Measurements from ENCODE around the gene DEFB131B. TPM values are rescaled to one million over a fixed set of nuclear protein-coding genes. Genes with fewer than 3 reads are reported as not detected.
"Not testable (repeated sequence)": the region's sequence is repeated elsewhere in the genome, so short reads cannot be mapped to it uniquely, and the experiment has no call there.

The DEFB131B gene, protein sequence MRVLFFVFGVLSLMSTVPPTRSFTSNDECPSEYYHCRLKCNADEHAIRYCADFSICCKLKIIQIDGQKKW
- not detected for total RNA-seq
- long read RNA-seq, result 0 reads

DNA sequence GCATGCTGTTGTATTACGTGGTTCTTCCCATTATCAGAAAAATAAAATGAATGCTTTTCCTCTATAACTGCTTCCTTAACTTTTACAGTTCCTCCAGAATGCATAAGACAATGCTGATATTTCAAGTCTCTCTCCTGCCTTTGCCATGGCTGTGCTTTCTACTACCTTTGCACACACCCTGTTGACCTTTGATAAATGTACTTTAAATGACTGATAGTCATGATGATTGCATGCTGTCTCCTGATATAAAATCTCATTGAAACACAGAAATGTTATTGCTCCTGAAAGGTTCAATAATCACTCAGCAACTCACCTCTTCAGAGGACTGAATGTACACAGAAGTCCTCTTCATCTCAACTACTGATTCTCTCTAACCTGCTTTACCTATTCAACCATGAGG is at the start of gene DEFB131B:
Gene DEFB131B, plus strand, starts transcription at position 395 of the 400 bp plus-strand sequence. Its CDS starts 0 bp downstream, at position 395.
- DNase-seq; ATAC-seq; H3K9me3 ChIP-seq; H3K4me1 ChIP-seq; H3K36me3 ChIP-seq; H3K27ac ChIP-seq; H3K27me3 ChIP-seq (ENCODE audit: low read depth); intact Hi-C loops (cut with DNase I); H3K4me3 ChIP-seq: not testable (repeated sequence)

DNA sequence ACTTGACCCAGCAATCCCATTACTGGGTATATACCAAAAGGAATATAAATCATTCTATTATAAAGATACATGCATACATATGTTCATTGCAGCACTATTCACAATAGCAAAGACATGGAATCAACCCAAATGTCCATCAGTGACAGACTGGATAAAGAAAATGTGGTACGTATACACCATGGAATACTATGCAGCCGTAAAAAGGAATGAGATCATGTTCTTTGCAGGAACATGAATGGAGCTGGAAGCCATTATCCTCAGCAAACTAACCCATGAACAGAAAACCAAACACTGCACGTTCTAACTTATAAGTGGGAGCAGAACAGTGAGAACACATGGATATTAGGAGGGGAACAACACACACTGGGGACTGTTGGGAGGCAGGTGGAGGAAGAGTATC is 49.0 kb upstream of the DEFB131B start:
- H3K36me3 ChIP-seq; H3K27ac ChIP-seq; H3K27me3 ChIP-seq (ENCODE audit: low read depth); H3K4me1 ChIP-seq; ATAC-seq; H3K9me3 ChIP-seq; intact Hi-C loops (cut with DNase I); H3K4me3 ChIP-seq; DNase-seq: not testable (repeated sequence)

DNA sequence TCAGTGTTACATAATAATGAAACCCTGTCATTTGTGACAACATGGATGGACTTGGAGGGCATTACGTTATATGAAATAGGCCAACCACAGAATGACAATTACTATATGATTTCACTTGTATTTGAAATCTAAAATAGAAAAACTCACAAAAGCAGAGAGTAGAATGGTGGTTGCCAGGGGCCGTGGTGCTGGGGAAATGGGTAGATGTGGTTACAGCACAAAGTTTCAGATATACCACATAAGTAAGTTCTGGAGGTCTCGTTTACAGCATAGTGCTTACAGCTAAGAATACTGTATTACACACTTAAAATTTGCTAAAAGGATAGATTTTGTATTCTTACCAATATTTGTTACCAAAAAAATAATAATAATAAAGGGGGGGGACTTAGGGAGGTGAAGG is 48.6 kb upstream of the DEFB131B start:
- intact Hi-C loops (cut with DNase I); H3K27ac ChIP-seq; ATAC-seq; H3K27me3 ChIP-seq (ENCODE audit: low read depth); H3K9me3 ChIP-seq; DNase-seq; H3K4me1 ChIP-seq; H3K36me3 ChIP-seq; H3K4me3 ChIP-seq: not testable (repeated sequence)

DNA sequence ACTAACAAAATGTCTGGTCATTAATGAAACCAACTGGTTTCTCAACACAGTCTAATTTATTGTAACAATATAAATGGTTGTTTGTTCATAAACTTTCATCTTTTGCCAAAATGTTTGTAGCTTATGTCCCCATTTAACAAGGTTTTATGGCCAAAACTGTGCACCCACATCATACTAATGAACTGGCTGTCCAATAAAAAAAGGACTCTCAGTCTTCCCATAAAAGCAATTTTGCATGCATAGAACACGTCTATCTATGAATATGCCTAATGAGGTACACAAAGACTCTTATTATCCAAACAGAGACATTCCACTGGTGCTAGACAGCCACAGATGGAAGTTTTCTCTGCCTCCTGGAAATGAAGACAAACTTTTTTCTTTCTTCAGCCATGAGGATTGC is 45.4 kb upstream of the DEFB131B start, which contains the start of gene DEFB108B:
Gene DEFB108B, plus strand, starts transcription at position 390 of the 400 bp plus-strand sequence. Its CDS starts 0 bp downstream, at position 390.
- H3K27ac ChIP-seq; H3K27me3 ChIP-seq (ENCODE audit: low read depth); ATAC-seq; H3K36me3 ChIP-seq; H3K4me3 ChIP-seq; H3K9me3 ChIP-seq; intact Hi-C loops (cut with DNase I); H3K4me1 ChIP-seq; DNase-seq: not testable (repeated sequence)

DNA sequence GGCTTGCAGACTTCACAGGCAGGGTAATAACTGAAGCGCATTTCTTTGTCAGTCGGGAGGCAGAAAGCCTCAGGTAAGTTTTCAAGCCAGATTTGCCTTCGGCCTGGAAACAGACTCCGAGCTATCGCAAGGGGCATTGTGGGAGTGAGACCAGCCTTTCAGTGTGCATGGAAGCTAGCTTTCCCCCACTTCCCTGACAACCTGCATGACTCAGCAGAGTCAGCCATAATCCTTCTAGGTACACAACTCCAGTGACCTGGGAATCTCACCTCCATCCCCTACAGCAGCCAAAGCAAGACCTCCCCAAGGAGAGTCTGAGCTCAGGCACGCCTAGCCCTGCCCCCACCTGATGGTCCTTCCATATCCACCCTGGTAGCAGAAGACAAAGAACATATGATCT is 35.5 kb upstream of the DEFB131B start:
- H3K9me3 ChIP-seq; H3K27me3 ChIP-seq (ENCODE audit: low read depth); H3K4me3 ChIP-seq; H3K36me3 ChIP-seq; H3K4me1 ChIP-seq; DNase-seq; intact Hi-C loops (cut with DNase I); H3K27ac ChIP-seq; ATAC-seq: not testable (repeated sequence)

DNA sequence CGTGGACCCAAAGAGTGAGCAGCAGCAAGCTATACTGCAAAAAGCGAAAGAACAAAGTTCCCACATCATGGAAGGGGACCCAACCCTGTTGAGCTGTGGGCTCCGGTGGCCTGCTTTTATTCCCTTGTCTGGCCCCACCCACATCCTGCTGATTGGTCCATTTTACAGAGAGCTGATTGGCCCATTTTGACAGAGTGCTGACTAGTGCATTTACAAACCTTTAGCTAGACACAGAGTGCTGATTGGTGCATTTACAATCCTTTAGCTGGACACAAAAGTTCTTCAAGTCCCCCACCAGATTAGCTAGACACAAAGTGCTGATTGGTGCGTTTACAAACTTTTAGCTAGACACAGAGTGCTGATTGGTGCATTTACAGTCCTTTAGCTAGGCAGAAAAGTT is 34.9 kb upstream of the DEFB131B start:
- H3K4me1 ChIP-seq; H3K9me3 ChIP-seq; DNase-seq; H3K27ac ChIP-seq; H3K4me3 ChIP-seq; ATAC-seq; intact Hi-C loops (cut with DNase I); H3K36me3 ChIP-seq; H3K27me3 ChIP-seq (ENCODE audit: low read depth): not testable (repeated sequence)

DNA sequence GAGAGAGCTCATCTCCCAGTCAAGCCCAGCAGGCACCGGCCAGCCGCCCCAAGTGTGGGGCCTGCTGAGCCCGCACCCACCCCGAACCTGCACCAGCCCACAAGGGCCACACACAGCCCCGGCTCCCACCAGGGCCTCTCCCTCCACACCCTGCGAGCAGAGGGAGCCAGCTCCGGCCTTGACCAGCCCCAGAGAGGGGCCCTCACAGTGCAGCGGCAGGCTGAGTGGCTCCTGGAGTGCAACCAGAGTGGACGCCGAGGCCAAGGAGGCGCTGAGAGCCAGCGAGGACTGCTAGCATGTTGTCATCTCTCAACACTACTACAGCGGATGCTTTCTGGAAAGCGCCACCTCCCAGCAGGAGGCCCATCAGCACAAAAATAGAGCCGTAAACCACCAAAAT is 34.4 kb upstream of the DEFB131B start:
- Histone ChIP-seq H3K27me3 (ENCODE audit: low read depth) (no peaks in the 10 kb centered on the region), H3K9me3 (no peaks in the 10 kb centered on the region), H3K4me1 (no peaks in the 10 kb centered on the region), H3K36me3 (no peaks in the 10 kb centered on the region), H3K27ac (no peak overlapping the region), H3K4me3 (no peak overlapping the region)
- no peak for DNase-seq
- ATAC-seq, result no peak
- intact Hi-C loops (cut with DNase I), result no loop called here
- TF ChIP-seq, protein P1, sequence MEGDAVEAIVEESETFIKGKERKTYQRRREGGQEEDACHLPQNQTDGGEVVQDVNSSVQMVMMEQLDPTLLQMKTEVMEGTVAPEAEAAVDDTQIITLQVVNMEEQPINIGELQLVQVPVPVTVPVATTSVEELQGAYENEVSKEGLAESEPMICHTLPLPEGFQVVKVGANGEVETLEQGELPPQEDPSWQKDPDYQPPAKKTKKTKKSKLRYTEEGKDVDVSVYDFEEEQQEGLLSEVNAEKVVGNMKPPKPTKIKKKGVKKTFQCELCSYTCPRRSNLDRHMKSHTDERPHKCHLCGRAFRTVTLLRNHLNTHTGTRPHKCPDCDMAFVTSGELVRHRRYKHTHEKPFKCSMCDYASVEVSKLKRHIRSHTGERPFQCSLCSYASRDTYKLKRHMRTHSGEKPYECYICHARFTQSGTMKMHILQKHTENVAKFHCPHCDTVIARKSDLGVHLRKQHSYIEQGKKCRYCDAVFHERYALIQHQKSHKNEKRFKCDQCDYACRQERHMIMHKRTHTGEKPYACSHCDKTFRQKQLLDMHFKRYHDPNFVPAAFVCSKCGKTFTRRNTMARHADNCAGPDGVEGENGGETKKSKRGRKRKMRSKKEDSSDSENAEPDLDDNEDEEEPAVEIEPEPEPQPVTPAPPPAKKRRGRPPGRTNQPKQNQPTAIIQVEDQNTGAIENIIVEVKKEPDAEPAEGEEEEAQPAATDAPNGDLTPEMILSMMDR (IDR thresholded peaks at IDR 0.05), result no peak

DNA sequence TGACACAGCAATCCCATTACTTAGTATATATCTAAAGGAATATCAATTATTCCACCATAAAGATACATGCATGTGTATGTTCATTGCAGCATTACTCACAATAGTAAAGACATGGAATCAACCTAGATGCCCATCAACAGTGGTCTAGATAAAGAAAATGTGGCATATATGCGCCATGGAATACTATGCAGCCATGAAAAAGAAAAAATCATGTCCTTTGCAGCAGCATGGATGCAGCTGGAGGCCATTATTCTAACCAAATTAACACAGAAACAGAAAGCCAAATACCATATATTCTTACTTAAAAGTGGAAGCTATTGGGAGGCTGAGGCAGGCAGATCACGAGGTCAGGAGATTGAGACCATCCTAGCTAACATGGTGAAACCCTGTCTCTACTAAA is 24.4 kb upstream of the DEFB131B start:
- DNase-seq; H3K4me1 ChIP-seq; H3K4me3 ChIP-seq; H3K36me3 ChIP-seq; ATAC-seq; H3K27ac ChIP-seq; H3K27me3 ChIP-seq (ENCODE audit: low read depth); intact Hi-C loops (cut with DNase I); H3K9me3 ChIP-seq: not testable (repeated sequence)

DNA sequence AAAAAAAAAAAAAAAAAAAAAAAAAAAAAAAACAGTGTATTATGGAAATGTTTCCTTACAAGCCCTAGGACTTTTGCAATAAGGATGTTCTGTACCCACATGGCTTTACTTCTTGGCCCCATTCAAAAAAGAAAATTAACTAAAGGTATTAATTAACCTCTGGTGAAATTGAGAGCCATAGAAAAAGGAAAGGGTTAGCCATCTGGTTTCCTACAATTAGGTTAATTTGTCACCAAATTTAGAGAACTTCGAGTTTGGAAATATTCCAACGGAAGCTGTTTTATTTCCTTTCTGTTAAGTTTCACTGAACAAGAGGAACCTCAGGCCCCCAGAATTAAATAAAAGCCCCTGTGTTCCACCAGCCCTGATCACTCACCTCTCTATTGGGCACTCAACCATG is 22.4 kb upstream of the DEFB131B start:
- DNase-seq; H3K4me3 ChIP-seq; intact Hi-C loops (cut with DNase I); H3K27me3 ChIP-seq (ENCODE audit: low read depth); H3K27ac ChIP-seq; H3K36me3 ChIP-seq; ATAC-seq; H3K9me3 ChIP-seq; H3K4me1 ChIP-seq: not testable (repeated sequence)

DNA sequence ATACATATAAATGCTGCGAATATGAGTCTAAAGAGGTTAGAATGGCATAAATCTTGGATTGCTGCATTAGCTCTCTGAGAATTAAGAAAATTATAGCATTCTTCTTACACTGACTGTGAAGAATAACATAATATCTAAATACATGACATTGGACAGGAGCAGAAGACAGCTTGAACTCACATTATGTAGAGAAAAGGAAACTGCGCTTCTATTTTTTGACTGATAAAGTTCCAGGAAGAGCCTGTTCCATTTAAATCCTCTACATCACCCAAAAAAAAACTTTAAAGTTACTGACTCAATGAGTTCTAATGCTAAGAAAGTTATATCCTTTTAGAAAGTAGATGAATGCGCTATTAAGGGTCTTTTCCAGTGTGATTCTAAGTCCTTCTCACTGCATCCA is 17.4 kb upstream of the DEFB131B start:
- H3K4me1 ChIP-seq; H3K27ac ChIP-seq; DNase-seq; H3K4me3 ChIP-seq; H3K9me3 ChIP-seq; intact Hi-C loops (cut with DNase I); H3K27me3 ChIP-seq (ENCODE audit: low read depth); H3K36me3 ChIP-seq; ATAC-seq: not testable (repeated sequence)

All from lower lobe of right lung (tissue), 2 donors.